ENCODE results near the gene PTCHD1.

Gene PTCHD1

GRCh38 chrX:23398570-23398969, 63.9 kb downstream of the PTCHD1 start:
- DNase-seq (ENCODE audit: low spot score) = no peak

DNA sequence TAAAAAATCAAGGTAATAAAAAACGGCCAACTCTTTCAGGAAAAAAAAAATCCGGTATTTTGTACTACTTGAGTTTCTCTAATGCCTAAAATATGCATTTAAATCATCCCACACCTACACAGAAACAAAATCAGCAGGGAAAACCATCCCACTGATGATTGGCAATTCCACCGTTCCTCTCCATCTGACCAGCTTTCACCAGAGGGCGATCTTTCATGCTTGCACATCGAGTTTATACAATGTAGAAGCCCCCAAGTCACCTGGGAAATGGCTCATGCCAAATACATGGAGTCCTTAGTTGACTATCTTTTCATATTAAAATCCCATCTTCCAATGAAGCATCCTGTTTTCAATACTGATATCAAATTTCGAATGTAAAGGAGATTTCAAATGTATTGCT, 69.2 kb downstream of the PTCHD1 start:
- no peak for DNase-seq (ENCODE audit: low spot score)

DNA sequence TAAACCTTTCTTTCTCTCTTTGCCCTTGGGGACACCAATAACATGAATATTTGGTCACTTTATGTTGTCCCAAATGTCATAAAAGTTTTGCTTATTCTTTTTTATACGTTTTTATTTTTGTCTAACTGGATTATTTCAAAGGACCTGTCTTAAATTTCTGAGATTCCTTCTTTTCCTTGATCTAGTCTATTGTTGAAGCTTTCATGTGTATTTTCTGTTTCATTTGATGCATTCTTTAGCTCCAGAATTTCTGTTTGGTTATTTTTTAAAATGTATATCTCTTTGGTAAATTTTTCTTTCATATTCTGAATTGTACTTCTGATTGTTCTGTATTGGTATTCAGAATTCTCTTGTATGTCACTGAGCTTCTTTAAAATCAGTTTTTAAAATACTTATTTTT, 88.3 kb downstream of the PTCHD1 start:
- DNase-seq (ENCODE audit: low spot score) = no peak

- no peak for DNase-seq (ENCODE audit: low spot score)
Measured at GRCh38 chrX:23434356-23434884, 99.8 kb downstream of the PTCHD1 start.

DNA sequence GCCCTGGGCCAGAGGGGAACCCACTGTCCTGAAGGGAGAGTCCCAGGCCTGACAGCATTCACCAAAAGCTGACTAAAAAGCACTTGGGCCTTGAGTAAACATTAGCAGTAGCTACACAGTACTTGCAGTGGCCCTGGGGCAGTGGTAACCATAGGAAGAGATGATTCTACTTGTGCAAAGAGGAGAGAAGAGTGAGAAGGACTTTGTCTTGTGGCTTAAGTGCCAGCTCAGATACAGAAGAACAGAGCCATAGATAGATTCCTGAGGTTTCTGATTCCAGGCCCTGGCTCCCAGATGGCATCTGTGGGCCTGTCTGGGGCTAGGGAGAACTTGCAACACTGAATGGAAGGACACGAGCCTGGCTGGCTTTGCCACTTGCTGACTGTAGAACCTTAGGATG, 100.5 kb downstream of the PTCHD1 start:
- no peak for DNase-seq (ENCODE audit: low spot score)

- DNase-seq (ENCODE audit: low spot score) = no peak
Measured at GRCh38 chrX:23435575-23435974, 100.9 kb downstream of the PTCHD1 start.

DNA sequence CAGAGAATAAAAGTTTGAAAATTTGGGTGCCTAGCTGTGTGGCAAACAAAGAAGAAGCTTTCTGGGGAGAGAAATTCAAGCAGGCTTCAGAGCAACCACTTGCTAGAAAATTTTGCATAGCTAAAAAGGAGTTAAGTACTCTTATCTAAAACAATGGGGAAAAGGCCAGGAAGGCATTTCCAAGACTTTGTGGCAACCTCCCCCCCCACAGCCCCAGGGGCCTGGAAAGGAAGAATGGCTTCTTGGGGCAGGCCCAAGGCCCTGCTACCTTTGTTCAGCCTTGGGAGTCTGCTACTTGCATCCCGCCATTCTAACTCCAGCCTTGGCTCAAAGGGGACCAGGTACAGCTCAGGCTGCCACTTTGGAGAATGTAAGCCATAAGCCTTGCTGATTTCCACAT, 102.2 kb downstream of the PTCHD1 start:
- DNase-seq (ENCODE audit: low spot score) = no peak

- no peak for DNase-seq (ENCODE audit: low spot score)
Measured at GRCh38 chrX:23451266-23451665, 116.6 kb downstream of the PTCHD1 start.

Data from CD4-positive, alpha-beta T cell treated with Interleukin-15 for 4 hours (primary cell).